ENCODE data around the gene ARHGEF16.
A peak's percentile ranks its signal among the peaks of the same experiment; 100 is the strongest.

The ARHGEF16 gene

DNA sequence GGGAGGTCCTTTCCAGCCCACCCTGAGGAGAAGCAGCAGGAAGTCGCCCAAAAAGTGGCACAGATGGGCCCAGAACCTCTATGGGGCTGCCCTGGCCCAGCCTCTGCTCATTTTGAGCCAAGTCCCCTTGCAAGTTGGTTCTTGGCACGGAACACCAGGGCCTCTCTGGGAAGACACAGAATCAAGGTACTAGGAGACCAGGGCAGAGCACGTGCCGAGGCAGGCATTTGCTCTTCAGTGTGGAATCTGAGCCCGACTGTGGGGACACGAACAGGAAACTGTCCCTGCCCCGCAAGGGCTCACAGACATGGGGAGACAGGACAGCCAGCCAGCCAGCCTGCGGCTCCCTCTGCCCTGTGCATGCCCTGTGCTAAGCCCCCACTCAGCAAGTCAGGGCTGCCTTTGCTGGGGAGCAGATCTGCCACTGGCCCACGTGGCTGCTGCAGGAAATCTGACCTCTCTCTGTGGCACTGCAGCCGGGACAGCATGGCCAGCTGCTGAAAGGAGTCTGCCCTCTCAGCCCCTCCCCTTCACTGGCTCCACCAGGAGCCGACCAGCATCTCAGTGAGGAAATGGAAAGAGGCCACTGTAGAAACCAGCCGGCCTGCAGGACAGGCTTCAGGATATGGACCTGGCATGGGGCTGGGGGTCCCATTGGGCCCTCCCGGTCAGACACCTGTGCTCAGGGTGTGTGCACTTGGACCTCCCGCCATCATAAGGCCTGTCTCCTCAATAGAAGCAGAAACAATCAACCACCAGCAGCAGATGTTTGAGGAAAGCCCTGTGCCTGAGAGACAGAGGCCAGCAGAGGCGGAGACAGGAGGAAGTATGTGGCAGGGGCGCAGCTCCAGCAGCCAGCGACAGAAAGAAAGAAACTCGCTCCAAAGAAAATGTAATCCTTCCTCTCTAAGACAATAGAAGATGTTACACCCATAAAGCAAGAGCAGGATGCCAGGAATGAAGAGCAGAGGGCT is 3.7 kb downstream of the ARHGEF16 start:
- DNase-seq = no peak

DNA sequence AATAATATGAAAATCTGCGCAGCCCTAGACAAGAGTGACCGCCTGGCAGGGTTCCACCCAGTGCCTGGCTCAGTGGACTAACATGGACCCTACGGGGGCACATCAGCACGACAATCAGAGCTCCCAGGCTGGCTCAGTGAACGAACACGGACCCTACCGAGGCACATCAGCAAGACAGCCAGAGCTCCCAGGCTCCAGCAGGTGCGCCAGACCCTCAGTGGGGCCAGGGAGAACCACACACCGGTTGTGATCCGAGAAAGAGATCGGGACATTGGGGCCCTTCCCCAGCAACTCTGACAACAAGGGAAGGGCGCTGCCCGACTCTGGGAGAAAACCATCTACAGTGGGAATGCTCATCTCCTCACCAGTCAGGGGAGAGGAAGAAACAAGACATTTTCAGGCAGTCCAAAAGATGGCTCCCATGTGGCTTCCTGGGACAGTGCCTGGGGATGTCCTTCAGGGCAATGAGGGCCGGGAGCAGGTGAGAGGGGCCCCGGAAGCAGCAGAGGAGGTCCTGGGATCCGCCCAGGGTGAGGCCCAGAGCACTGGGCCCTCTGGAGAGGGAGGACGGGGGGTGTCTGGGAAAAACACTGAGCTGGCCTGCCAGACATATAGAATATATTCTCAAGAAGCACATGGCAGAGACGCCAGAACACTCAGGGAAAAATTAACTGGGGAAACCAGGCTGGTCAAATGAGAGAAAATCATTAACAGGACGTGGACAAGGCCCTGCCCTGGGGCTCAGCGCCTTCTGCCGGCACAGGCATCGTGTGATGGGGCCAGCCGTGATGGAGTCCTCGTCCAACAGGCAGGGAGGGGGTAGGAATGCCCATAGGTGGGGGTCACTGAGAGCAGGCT is 4.8 kb downstream of the ARHGEF16 start:
- no peak for DNase-seq

DNA sequence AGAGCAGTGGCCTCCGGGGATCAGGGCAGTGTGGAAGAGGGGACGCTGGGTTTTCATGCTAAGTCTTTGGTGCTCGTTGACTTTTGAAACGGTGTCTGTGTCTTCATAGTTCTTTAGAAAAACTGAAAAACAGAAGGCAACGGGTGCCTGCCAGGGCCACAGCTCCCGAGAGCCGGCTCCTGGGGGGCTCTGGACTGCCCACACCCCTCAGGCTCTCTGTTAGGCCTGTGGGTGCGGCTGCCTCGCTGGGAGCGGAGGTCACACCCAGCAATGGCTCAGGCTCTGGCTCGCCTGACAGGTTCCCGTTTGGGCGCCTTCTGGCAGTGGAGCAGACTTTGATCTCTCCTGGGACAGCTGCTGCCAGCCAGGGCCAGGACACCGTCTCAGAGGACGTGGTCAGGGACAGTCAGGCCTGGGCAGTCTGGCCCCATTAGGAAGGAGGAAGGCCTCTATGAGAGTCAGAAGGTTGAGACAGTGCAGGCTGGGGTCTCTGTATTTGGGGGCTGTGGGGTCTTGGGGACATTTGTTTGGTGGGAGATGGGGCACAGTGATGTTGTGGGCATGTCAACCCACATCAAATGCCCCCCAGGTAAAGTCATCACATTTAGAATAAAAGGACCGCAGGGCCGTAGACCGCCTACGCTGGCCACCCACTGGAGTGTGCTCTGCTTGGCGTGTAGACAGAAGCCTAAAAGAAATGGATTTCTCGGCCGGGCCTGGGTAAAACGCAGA is 5.6 kb downstream of the ARHGEF16 start:
- no peak for DNase-seq

DNA sequence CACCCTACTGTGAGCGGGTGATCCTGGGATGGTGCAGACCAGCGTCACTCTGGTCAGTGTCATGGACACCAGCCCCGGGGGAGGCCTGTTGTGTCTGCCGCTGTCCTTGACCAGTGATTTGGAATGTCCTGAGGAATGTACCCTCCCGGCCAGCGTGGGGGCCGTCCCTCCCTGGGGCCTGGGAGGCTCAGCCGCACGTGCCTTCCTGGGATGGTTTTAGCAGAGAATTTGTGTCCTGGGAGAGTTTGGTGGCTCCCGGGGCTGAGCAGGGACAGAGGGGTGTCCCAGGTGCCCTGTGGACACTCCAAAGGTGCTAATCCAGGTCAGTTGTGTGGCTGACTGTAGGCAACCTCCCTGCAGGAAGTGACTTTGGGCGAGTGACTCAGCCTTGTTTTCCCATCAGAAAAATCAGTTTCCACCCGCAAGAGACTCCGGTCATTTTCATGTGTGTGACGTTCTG is 6.2 kb downstream of the ARHGEF16 start:
- DNase-seq = peak; percentile 42

DNA sequence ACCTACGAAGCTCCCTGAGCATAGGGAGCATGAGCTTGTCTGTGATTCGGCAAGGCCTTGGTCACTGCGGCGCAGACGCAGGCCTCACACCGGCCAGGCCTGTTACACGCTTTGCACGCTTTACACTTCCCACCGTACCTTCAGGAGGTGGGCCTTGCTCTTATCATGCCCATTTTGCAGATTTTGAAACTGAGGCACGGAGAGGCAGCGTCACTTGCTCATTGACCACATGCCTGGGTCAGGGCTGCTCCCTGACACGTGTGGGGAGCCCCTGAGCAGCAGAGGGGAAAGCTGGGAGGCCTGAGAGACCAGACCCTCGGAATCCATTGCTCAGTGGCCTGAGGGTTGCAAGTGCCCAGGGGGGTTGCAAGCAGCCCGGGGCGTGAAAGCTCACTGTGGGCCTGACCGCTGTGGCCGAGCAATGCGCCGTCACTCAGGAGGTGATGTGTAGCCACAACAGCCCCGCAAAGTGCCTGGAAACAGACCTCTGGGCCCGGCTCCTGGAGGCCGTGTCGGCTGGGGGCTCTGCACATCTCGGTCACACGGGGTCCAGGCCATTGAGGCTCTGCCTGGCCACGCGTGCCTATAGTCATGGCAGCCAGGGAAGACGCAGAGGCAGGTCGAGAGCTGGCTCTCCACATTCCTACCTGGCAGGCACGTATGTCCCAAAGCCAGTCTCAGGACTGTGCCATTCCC is 6.9 kb downstream of the ARHGEF16 start:
- DNase-seq = no peak

DNA sequence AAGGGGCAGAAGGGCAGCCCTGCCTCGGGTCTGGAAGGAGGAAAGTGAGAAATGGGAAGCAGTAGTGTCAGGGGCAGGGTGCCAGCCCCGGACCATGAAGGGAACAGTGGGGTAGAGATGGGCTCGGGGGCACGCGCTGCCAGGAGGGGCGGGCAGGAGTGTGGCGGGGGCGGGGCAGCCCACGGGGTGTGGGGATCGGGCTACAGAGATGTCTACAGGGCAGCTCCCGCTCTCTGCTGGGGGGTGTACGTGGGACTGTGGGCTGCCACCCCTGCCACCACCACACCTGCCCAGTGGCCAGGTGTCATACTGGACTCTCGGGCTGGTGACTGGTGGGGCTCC is 7.4 kb downstream of the ARHGEF16 start:
- no peak for DNase-seq

DNA sequence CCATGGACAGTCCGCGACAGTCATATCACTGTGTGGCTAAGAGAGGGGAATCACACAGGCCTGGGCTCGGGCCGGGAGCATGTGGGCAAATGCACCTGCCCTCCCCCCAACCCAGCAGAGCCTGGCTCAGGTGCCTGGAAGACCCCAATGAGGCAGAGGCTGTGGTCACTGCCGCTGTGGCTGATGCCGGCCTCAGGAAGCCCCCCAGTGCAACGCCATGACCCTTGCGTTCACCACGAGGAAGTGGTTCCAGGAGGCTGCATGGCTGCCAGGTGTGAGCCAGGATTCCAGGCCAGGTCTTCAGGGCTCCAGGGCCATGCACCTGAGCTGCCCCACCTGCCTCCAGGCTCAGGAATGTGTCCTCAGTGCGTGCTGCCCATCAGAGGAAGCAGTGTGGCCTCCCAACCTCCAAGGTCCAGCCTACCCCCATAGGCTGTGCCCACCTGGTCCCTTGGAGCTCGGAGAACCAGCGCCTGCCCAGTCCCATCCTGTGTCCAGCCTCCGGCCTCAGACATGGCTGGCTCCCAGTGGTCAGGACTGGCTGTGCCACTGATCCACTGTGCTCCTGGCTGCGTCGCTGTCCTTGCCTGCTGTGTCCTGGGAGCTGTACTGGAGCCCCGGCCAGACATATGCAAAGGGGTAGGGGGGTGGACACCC is 8.0 kb downstream of the ARHGEF16 start:
- no peak for DNase-seq

DNA sequence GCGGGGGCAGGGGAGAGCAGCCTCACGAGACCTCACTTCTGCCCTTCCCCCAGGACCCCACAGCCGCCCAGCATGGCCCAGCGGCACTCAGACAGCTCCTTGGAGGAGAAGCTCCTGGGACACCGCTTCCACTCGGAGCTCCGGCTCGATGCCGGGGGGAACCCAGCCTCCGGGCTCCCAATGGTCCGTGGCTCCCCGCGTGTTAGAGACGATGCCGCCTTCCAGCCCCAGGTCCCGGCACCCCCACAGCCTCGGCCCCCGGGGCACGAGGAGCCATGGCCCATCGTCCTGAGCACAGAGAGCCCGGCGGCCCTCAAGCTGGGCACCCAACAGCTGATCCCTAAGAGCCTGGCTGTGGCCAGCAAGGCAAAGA is 8.5 kb downstream of the ARHGEF16 start:
- no peak for DNase-seq

DNA sequence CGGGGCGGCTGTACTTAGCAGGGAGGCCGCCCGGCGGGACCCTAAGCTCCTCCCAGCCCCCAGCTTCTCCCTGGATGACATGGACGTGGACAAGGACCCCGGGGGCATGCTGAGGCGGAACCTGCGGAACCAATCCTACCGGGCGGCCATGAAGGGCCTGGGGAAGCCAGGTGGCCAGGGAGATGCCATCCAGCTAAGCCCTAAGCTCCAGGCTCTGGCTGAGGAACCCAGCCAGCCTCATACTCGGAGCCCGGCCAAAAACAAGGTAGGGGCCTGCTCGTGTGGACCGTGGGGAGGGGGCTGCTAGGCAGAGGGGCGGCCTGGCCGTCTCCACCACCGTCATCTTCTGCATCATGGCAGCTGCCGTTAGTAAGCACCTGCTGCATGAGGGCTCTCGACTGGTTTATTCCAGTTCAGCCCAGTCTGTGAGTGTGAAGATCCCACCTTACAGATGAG is 9.0 kb downstream of the ARHGEF16 start:
- no peak for DNase-seq

DNA sequence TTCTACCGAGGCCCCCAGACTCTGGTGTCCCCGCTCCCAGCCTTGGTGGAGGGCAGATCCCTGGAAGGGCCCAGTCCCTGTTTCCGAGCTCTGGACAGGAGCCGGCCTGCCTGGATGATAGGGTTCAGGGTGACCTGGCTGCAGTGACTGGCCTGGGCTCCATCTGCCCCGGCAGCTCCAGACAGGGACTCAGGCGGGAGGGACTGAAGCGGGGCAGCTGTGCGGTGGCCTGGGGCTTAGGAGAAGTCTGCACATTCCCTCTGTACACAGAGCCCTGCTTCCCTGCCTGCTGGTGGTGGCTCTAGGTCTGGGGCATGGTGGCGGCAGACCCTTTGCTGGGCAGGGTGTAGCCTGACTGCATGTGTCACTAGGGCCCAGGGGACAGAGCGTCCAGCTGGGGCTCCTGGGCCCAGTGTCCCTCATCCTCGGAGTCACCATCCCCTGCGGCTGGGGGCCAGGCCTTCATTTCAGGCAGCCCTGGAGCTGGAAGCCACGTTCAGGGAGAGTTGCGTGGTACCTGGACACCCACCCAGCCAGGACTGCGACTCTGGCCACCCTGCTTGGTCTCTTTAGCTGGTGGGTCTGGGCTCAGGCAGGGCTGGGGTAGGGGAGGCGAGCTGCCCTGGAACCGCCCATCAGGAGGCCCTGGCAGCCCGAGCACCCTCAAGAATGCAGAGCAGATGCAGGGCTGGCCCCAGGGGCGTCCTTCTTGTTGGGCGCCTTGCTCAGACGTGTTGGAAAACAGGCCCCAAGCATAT is 9.6 kb downstream of the ARHGEF16 start:
- no peak for DNase-seq

DNA sequence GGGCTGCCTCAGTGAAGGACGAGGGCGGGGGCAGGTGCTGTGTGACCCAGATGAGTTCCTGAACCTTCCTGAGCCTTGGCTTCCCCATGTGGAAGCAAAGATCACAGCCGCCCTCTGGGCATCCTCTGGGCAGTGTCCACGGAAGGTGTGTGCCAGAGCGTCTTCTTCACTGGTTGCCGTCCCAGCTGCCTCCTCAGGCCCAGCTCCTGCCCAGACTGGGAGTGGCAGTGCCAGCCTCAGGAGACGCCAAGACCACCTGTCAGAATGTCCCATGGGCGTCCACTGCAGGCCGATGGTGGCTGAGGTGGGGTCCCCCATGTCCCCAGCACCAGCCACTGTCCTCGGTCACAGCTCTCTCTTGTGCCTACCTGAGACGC is 10.2 kb downstream of the ARHGEF16 start:
- no peak for DNase-seq

DNA sequence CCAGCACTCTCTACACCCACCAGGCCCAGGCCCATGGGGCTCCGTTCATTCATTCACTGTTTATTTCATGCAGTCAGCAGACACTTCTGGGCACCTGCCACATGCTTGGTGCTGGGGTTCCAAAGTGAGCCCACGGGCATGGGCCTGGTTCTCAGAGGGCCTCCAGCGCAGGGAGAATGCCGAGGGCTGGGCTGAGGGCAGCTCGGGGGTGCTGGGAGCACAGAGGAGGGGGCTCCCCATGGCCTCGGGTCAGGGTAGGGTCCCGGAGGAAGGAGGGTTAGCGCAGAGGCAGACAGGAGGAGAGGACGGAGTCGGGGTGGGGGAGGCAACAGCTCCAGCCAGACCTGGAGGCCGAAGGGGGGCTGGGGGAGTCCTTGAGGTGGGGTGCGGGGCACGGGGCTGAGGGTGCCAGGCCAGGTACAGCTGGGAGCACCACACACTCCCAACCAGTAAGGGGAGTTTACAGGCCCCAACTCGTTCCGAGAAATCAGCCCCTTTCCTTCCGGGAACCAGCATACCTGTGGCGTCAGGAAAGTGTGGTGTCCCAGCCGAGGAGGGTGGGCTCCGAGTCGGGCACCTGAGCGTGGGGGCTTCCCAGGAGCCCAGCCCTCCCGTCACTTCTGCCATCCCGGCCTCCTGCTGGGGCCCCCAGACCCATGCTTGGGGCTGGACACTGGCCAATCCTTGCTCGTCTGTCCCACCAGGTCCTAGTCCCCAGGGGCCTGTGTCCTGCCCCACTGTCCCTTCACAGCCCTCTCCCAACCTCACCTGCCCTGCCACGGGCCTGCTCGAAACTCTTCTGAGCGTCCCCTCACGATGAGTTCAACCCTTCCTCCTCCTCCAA is 10.8 kb downstream of the ARHGEF16 start:
- DNase-seq = no peak

DNA sequence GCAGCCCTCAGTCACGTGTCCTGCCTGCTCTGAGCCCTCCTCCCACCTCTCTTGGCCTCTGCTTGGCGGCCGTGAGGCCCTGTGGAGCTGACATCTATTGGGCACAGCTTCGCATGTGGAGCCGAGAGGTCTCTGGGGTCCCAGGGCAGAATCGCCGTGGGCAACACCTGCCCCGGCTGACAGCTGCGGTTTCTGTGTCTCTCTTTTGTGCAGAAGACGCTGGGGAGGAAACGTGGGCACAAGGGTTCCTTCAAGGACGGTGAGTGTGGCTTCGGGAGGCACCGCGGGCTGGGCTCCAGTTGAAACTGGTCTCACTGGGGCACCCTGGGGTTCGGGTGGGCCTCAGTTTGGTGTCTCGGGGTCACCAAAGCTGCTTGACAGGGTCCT is 11.5 kb downstream of the ARHGEF16 start:
- DNase-seq = no peak

DNA sequence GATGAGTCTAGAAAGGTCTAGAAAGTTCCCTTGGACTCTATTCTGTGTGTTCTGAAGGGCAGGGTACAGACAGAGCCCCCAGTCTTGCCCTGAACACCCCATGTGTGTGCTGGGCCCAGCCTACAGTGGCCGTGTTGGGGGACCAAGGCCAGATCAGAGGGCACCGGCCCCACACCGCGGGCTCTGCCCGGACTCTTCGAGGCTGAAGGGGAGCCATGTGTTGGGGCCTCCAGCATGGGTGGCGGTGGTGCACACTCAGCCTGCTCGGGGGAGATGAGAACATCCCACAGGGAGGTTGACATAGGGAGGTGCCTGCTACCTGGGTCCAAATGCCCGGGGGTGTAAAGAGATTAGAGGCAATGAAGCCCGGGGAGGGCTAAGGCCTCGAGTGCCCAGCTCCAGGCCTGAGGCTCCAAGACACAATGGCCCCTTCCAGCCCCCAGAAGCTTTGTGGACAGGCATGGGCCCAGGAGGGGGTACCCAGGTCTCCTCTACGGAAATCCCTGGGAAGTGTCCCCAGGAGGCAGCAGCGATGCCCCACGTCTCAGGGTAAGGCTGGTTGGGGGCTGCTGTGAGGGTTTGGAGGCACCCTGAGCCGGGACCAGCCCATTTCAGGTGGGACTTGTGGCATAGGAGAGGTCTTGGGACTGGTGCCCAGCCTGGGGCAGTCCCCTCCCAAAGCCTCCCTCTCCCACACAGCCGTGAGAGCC is 12.1 kb downstream of the ARHGEF16 start:
- no peak for DNase-seq

DNA sequence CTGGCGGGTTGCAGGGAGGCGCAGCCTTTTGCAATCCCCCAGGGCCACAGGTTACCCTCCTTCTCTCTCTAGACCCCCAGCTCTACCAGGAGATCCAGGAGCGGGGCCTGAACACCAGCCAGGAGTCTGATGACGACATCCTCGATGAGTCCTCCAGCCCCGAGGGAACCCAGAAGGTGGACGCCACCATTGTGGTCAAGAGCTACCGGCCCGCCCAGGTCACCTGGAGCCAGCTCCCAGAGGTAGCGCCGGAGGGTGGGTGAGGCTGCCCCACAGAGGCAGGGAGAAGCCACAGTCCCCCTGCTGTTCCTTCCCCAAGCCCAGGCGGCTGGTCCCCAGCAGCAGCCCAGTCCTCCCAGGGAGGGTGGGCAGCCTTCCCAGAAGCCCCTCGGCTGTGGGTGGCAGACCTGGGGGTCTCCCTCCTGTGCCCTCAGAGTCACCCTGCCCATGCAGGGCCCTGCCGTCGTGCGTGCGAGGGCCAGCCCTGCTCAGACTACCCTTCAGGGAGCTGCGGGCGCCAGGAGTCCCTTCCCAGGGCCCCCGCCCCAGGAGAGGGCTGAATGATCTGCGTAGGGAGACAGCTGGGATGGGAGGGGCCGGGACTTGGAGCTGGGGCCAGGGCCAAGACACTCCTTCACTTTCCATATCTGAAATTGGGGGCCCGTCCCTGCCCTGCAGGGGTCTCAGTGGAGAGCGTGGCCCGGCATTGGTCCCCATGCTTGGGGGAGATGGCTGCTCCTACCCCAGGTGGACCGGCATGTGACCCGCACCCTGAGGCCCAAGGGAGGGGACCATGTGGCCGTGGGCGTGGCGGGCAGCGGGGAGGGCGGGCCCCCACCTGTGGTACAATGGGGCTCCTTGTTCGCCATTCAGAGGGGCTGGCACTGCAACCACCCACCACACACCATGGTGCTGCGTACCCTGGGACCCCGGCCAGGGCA is 12.9 kb downstream of the ARHGEF16 start:
- DNase-seq = no peak

DNA sequence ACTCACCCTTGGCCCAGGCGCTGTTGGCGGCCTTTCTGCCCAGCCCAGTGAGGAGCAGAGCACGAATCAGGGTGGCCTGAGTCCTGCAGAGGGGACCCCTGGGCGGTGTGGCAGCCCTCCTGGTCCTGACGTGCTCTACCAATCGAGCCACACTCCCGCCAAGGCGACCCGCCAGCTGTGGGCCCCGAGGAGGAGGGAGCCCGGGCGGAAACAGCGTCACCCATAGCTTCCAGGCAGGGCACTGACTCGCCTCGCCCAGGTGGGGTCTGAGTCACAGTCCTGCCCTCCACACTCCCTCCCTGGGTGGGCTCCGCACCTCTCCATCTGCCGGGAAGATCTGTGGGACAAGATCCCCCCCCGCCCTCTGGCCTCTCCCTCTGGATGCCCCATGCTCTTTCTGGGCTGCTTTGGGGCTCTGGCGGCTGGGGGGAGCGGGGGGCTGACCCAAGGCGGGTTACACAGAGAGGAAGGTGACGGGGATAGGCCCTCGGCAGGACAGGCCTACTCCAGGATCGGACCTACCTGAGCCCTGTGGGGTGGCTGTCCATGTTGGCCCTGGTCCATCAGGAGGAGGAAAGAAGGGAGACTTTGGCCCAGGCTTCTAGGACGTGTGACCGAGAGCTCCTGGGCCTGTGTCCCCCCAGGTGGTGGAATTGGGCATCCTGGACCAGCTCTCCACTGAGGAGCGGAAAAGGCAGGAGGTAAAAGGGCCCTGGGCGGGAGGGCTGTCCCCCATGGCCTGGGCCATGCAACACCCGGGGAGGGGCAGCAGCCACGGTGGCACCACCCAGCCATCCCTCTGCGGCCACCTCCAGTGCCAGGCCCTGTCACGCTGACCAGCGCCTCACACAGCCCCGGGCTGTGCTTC is 14.0 kb downstream of the ARHGEF16 start:
- DNase-seq = no peak

DNA sequence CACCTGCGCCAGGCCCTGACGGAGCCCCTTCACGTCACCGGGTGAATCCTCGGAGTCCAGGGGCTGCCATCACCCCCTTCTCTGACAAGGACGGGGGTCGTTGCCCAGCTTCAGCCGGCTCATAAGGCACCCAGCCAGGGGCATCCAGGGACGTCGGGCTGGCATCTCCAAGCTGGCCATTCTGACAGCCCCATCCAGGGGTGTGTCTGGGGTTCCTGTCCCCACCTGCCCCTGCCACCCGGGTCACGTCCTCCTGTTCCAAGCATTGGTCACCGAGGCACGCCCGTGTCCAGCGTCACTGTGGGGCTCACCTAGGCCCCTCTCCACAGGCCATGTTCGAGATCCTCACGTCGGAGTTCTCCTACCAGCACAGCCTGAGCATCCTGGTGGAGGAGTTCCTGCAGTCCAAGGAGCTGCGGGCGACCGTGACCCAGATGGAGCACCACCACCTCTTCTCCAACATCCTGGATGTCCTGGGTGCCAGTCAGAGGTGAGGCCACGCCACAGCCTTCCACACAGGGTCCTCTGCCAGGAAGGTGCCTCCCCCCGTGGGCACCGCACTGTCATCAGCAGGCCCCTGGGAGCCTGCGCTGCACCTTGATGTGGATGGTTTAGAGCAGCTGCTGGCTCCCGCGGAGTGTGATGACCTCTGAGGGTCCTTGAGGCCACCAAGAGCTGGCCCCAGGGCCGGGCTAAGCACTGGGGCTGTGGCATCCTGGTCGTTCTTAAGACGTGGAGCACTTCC is 14.8 kb downstream of the ARHGEF16 start:
- DNase-seq = no peak

Measured in EL (cell line).